ENCODE measurements around the gene PHAF1. TPM values are rescaled to one million over a fixed set of nuclear protein-coding genes. Genes with fewer than 3 reads are reported as not detected.

The PHAF1 gene
- total RNA-seq, 4 donors from 2014 or later: 39.7 to 51.1 (median 46.8) TPM

GRCh38 chr16:67195676-67196075, 85.9 kb downstream of the PHAF1 start:
- TF ChIP-seq CTCF (IDR thresholded peaks at IDR 0.05) (no peak), POLR2A (IDR thresholded peaks at IDR 0.05) (no peak)
- no peak for DNase-seq (ENCODE audit: low spot score in 2 of 2)
- WGBS, 2 donors: 71 to 91% methylated on average over 3 to 5 of the region's 5 CpGs
- H3K4me3 ChIP-seq (ENCODE audit: low read depth, poor library complexity, severe bottlenecking): no peak overlapping the region
- intact Hi-C loops (cut with DNase I; ENCODE audit: low total_unique reads): no loop called here

- intact Hi-C loops (cut with DNase I; ENCODE audit: low total_unique reads): no loop called here
- TF ChIP-seq CTCF (IDR thresholded peaks at IDR 0.05) (no peak), POLR2A (IDR thresholded peaks at IDR 0.05) (no peak)
- 100% methylated on average over 1 of the region's 1 CpG for WGBS, 2 donors
- DNase-seq (ENCODE audit: low spot score in 2 of 2): no peak
- no peak overlapping the region for H3K4me3 ChIP-seq (ENCODE audit: low read depth, poor library complexity, severe bottlenecking)
Measured at GRCh38 chr16:67196881-67197280, 87.1 kb downstream of the PHAF1 start.

- DNase-seq (ENCODE audit: low spot score in 2 of 2): no peak
- TF ChIP-seq CTCF (IDR thresholded peaks at IDR 0.05): no peak
- no peak for TF ChIP-seq POLR2A (IDR thresholded peaks at IDR 0.05)
- no peak overlapping the region for H3K4me3 ChIP-seq (ENCODE audit: low read depth, poor library complexity, severe bottlenecking)
- intact Hi-C loops (cut with DNase I; ENCODE audit: low total_unique reads): no loop called here
- WGBS, 2 donors: 77 to 85% methylated on average over 6 of the region's 6 CpGs
Measured at GRCh38 chr16:67197704-67198103, 88.0 kb downstream of the PHAF1 start.

Other genes starting within 250 kb of the PHAF1 start
- 1 to 10 TPM; 3.2 to 8.8 (median 7.2) TPM for gene PDP2, start 229.4 kb upstream of the PHAF1 start, total RNA-seq
- gene CDH16, start 191.1 kb upstream of the PHAF1 start, total RNA-seq: under 1 TPM in 2 of 4 donors, not detected in 2; 0.10 to 0.58 TPM
- 10 to 100 TPM in 2 of 4 donors, 1 to 10 TPM in 2; 5.9 to 34.3 (median 17.4) TPM for gene RRAD, start 184.4 kb upstream of the PHAF1 start, total RNA-seq
- 10 to 100 TPM; 39.3 to 60.3 (median 55.4) TPM for gene CIAO2B, start 175.5 kb upstream of the PHAF1 start, total RNA-seq
- gene CES2, start 174.4 kb upstream of the PHAF1 start, total RNA-seq: 10 to 100 TPM; 37.4 to 90.2 (median 50.2) TPM
- 1 to 10 TPM in 3 of 4 donors, under 1 TPM in 1; 0.59 to 1.3 (median 1.2) TPM for gene CES3, start 148.7 kb upstream of the PHAF1 start, total RNA-seq
- gene CES4A, start 121.4 kb upstream of the PHAF1 start, total RNA-seq: 10 to 100 TPM; 43.6 to 95.8 (median 75.9) TPM
- gene CBFB, start 80.8 kb upstream of the PHAF1 start, total RNA-seq: 10 to 100 TPM; 42.4 to 76.3 (median 48.2) TPM
- 10 to 100 TPM; 10.3 to 18.0 (median 13.3) TPM for gene B3GNT9, start 41.1 kb downstream of the PHAF1 start, total RNA-seq
- 10 to 100 TPM; 46.3 to 51.0 (median 49.4) TPM for gene TRADD, start 50.0 kb downstream of the PHAF1 start, total RNA-seq
- 10 to 100 TPM; 47.3 to 97.8 (median 67.9) TPM for gene FBXL8, start 50.0 kb downstream of the PHAF1 start, total RNA-seq
- 100 to 1,000 TPM in 1 of 4 donors, 10 to 100 TPM in 3; 48.3 to 131 (median 64.7) TPM for gene HSF4, start 54.8 kb downstream of the PHAF1 start, total RNA-seq
- 100 to 1,000 TPM in 2 of 4 donors, 10 to 100 TPM in 2; 84.3 to 139 (median 115) TPM for gene NOL3, start 60.6 kb downstream of the PHAF1 start, total RNA-seq
- gene MATCAP1, start 74.0 kb downstream of the PHAF1 start, total RNA-seq: 1 to 10 TPM; 5.1 to 8.9 (median 7.3) TPM
- gene EXOC3L1, start 80.2 kb downstream of the PHAF1 start, total RNA-seq: 1 to 10 TPM in 3 of 4 donors, under 1 TPM in 1; 0.95 to 3.8 (median 1.7) TPM
- 10 to 100 TPM; 56.8 to 74.8 (median 68.1) TPM for gene E2F4, start 82.2 kb downstream of the PHAF1 start, total RNA-seq
- 10 to 100 TPM; 37.2 to 62.2 (median 51.6) TPM for gene ELMO3, start 89.2 kb downstream of the PHAF1 start, total RNA-seq
- gene TMEM208, start 117.2 kb downstream of the PHAF1 start, total RNA-seq: 10 to 100 TPM; 20.8 to 40.3 (median 31.0) TPM
- 10 to 100 TPM in 1 of 4 donors, 1 to 10 TPM in 3; 6.3 to 15.6 (median 8.4) TPM for gene FHOD1, start 137.5 kb downstream of the PHAF1 start, total RNA-seq
- under 1 TPM; 0.04 to 0.83 (median 0.64) TPM for gene SLC9A5, start 139.0 kb downstream of the PHAF1 start, total RNA-seq
- 10 to 100 TPM; 16.6 to 28.0 (median 21.2) TPM for gene PLEKHG4, start 169.6 kb downstream of the PHAF1 start, total RNA-seq
- under 1 TPM in 2 of 4 donors, not detected in 2; 0.11 to 0.32 TPM for gene KCTD19, start 216.8 kb downstream of the PHAF1 start, total RNA-seq
- under 1 TPM in 2 of 4 donors, not detected in 2; 0.26 to 0.64 TPM for gene LRRC36, start 216.9 kb downstream of the PHAF1 start, total RNA-seq